SKM-1 (cell line): ENCODE results near the gene TPM1.
A peak's percentile ranks its signal among the peaks of the same experiment; 100 is the strongest.
"Not testable (repeated sequence)": the region's sequence is repeated elsewhere in the genome, so short reads cannot be mapped to it uniquely, and the experiment has no call there.

Experiments
- DNase-seq: peaks from one replicate; lab custom pipeline; 2025; ENCODE audit not compliant: unreplicated experiment; lab: John Stamatoyannopoulos, UW

TPM1 gene

DNA sequence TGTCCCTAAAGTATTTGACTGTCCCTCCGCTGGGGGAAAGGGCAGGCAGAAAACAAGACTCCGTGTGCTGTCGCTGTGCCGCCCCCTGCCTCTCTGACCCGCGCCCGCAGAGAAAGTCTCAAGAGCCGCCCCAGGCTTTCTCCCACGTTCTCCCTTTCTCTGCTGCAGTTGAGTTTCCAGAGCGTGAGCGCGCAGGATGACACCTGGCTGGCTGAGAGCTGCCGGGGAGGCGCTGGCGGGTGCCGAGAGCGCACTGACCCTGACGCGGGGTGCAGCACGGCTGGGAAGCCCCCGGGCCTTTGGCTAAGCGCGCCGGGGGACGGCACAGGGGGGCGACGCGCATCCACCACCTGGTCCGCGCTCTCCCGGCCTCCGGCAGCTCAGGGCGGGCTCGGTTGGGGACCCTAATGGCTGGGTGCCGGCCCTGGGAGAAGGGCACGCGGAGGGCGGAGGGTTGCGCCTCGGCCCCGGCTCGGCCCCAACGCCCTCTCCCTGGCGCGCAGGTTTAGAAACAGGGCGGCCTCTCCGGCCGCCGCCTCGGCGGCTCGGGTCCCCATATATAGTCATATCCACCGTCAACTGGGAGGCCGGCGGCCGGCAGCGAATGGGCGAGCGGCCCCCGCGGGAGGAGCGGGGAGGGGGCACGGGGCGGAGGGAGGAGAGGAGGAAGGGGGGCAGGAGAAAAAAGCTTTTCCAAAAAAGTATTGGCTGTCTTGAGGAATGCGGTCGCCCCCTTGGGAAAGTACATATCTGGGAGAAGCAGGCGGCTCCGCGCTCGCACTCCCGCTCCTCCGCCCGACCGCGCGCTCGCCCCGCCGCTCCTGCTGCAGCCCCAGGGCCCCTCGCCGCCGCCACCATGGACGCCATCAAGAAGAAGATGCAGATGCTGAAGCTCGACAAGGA is at the start of gene TPM1:
TSS of gene TPM1 (plus strand) at position 774 of the 903 bp plus-strand sequence. CDS start at position 857, 83 bp downstream.
- no peak for DNase-seq

DNA sequence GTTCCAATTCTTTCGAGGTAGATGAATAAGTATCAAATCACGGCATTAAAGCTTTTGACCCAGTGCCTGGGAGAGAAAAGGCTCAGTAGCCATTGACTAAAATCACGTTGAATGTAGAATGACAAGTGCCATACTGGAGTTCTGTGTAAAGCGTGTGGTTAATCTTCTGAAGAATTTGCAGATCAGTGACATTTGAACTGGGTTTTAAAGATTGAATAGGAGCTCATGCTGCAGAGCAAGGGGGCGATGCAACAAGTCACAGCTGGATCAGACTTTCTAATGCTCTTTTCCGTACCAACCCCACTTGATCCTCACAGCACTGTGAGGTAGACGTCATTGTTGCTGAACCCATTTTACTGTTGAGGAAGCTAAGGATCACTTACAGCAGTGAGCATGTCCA is 49.5 kb upstream of the TPM1 start:
- no peak for DNase-seq

DNA sequence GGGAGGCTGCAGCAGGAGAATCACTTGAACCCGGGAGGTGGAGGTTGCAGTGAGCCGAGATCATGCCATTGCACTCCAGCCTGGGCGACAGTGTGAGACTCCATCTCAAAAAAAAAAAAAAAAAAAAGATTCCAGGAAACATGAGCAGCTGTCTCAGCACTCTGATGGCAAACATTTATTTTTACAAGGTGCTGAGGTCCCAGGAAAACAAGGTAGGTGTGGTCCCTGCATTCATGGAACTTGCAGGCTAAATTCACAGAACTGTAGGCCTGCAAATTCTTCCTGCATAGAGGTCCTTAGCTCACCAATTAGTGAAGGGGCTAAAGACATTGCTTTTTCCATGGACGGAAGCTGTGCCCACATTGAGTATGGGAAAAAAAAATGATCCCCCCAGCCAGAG is 48.9 kb upstream of the TPM1 start:
- DNase-seq = not testable (repeated sequence)

DNA sequence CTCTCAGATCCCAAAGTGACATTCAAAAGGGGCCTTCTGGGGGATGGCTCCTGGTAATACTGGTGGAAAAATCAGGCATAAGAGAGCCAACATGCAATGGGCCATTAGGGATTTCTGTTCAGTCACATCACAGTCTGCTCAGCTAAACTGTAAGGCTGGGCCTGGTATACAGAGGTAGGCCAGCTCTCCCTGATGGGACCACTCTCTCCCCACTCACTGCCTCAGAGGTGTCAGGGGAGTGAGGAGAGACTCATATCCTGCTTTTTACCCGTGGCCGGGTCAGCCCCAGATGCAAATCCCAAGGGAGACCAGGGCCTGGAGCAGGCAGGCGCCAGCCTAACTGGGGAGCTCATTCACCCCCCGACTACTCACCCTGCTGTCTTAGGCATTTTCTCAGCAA is 48.1 kb upstream of the TPM1 start:
- DNase-seq = no peak

DNA sequence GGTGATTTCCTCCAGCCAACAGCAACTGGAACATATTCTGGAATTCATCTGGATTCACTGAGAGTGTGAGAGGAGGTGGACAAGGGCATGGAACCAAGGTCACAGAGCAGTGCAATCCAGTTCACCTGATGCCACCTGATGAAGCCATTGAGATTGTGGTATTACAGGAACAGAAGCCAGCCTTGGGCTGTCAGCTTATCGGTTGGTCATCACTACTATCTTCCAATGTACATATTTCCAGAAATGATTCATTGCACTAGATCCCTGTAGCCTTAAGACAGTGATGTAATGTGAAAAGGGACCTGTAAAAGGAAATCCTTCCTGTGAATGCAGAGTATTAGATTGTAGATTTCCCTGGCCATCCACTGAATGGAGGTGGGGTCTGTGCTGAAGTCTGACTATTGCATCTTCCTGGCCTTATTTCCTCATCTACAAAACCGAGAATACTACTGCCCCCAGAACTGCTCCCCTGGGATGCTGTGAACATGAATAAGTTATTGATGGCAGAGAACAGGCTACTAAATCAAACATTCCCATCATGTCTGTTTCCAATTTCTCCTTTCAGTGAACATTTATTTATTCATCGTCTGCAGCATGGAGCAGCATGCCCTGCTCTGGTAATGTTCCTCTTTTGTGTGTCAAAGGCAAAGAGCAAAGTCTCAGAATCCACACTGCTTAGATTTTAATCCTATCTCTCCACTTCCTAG is 47.4 kb upstream of the TPM1 start:
- DNase-seq = no peak

DNA sequence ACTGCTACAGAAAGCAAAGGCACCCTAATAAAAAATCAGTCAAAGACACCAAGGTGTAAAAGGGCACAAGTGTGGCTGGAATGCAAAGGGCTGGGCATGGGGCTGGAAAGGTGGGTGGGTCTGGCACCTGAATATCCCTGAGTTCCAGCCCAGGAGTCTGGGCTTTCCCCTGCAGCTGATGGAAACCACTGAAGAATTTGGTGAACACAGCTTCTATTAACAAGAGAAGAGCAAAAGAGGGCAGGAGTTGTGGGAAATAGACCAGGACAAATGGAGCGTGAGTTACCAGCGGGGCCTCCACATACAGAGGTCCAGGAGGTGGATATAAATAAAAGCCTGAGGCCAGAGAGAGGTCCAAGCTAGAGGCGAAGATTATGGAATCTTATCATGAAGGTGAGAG is 45.1 kb upstream of the TPM1 start:
- DNase-seq = no peak

GRCh38 chr15:62998262-62998890 is 44.2 kb upstream of the TPM1 start:
- DNase-seq = no peak

DNA sequence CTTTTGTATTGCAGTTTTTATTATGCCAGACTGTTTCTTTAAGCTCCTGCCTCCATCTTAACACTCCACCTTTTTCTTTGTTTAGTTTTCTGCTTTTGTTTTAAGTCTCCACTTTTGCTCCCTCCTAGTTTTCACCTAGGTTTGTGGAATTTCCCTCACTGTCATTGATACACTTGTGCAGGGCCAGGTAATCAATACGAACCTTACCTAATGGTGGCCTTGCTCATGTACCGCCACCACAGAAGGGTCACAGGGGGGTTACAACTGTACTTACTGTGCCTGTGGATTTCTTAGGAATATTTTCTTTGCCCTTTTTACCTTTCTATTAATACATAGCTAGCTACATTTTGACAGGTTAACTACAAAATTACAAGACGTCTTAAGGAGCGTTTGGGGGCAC is 43.4 kb upstream of the TPM1 start:
- no peak for DNase-seq

GRCh38 chr15:62999923-63000561 is 42.5 kb upstream of the TPM1 start:
- no peak for DNase-seq

- no peak for DNase-seq
These were observed 41.8 kb upstream of the TPM1 start for GRCh38 chr15:63000706-63001105.

DNA sequence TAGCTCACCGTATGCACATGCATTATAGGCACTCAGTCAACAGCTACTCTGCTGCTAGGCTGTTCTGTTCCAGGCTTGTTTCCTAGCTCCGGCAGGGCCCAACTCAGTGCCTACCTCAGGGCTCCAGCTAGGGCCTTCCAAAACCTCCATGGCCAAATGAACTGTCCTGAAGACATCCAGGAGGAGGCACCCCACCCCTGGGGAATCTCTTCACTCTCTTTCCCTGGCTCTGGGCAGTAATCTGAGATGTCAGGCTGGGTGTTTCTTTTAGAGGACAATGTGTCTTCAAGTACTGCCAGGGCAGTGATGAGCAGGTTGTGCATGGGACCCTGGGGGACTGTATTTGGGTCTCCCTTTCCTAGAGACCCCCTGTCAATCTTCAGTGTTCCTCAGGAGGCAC is 38.3 kb upstream of the TPM1 start:
- DNase-seq = no peak

DNA sequence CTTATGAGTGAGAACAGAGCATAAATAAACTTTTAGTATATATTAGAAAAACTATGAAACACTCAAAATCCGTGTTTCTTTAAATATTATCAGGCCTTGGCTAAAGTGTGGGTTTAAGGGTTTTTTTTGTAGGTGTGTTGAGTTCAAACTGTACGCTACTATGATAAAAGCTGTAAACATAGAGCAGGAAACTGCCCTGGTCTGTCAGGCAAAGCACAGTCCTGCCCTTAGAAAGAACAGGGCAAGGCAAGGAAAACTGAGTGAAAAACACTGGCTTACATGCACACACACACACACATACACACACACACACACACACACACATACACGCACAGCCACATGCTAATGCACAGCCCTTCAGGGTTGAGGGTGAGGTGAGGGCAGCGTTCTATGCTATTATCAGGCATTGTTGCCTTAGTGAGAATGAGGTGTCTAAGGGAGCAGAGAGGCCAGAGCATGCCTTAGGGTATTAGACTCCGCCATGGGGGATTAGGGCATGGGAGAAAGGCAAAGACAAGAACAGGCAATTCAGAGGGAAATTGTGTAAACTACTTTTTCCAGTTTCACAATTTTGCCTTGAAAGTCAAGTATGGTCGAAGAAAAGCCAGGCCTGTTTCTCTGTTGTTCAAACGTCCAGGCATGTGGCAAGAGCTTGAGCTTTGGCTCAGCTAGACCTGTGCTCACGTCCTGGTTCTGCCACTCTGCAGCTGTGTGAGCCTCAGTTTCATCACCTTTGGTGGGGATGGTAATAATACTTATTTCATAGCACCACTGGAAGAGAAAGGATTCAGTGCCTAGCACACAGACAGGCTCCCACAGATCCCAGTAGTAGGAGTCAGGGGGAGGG is 36.3 kb upstream of the TPM1 start:
- DNase-seq = peak; percentile 24

DNA sequence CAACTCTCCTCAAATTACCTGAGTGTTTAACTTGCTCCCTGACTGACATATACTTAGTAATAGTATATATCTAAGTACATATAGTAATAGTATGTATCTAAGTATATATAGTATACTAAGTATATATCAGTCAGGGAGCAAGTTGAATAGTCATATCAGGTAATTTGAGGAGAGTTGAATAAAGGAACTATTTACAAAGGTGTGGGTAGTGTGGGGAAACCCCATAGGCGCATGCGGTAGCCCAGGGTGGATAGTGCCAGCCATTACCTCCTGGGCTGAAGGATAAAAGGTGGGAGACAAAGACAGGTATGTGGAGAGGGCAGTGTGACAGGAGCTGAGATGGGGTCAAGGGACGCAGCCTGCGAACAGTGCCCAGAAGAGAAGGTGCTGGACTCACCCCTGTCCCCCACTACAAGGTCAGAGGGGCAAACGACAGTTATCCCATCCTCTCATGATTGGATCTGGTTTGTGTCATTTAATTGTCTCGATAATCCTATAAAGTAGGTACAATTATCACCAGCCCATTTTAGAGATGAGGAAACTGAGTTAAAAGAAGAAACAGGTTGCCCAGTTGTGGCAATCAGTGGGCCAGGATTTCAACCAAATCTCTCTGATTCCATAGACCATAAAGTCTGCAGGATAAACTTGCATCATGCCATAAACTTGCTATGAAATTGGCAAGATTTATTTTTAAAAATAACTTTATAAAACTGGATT is 34.1 kb upstream of the TPM1 start:
- no peak for DNase-seq

GRCh38 chr15:63010386-63010785 is 32.2 kb upstream of the TPM1 start:
- no peak for DNase-seq

- DNase-seq = no peak
These were observed 31.4 kb upstream of the TPM1 start for GRCh38 chr15:63010920-63011693.

DNA sequence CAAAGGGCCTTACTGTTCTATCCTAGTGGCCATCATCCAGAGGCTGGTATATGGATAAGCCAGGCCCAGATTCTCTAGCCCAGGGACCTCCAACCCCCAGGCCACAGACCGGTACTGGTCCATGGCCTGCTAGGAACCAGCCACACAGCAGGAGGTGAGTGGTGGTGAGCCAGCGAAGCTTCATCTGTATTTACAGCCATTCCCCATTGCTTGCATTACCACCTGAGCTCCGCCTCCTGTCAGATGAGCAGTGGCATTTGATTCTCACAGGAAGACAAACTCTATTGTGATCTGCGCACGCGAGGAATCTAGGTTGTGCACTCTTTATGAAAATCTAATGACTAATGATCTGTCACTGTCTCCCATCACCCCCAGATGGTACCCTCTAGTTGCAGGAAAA is 30.1 kb upstream of the TPM1 start:
- DNase-seq = no peak

GRCh38 chr15:63013052-63013808 is 29.3 kb upstream of the TPM1 start:
- DNase-seq = no peak

DNA sequence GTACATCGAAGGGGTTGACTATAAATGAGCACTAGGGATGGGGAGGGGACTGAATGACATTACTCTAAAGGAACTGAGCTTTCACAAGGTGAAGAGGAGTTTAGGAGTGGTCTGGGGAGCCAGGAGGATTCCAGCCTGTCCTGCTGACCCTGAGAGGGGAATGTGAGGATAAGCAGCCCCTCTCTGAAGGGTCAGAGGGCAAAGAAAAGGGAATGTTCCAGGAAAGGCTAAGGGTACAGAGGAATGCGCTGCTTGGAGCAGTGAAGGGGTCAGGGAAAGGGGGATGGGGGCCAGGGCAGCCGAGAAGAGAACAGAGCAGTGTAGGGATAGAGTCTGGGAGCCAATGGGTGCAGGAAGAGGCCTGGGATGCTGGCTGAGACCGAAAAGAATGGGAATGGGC is 28.0 kb upstream of the TPM1 start:
- DNase-seq = no peak
